Daoy (cell line): ENCODE data around the gene CRNKL1. TPM values are rescaled to one million over a fixed set of nuclear protein-coding genes. Genes with fewer than 3 reads are reported as not detected.

Experiments used
- total RNA-seq: library from RNA; depleted of rRNA; stranded (reverse); fragments of >200 nt; shearing (Covaris generic); gene quantifications from 2 replicates; pipeline ENCODE4 v1.2.3, GENCODE V29; 2014; rRNA removed

The CRNKL1 gene
- total RNA-seq, 1 experiment from 2014 or later: 33.0 TPM

Other genes starting within 250 kb of the CRNKL1 start
- 64.5 and 72.8 TPM in 2 replicates for gene NAA20, start 35.1 kb downstream of the CRNKL1 start, total RNA-seq
- 1.5 TPM in 1 of 2 replicates, not detected in the other for gene CFAP61, start 66 bp upstream of the CRNKL1 start, total RNA-seq